Vagina (tissue), 2 donors: ENCODE data around the gene SLC25A10. TPM values are rescaled to one million over a fixed set of nuclear protein-coding genes. Genes with fewer than 3 reads are reported as not detected.

ENCODE experiments used
- DNase-seq, 2 donors: peaks; one replicate each; pipeline ENCODE4 v3.0.0-alpha.2; 2017; ENCODE audit errors: extremely low spot score in 2 of 2
- H3K27ac ChIP-seq: fragments of 200-600 bp; sonication (generic); one replicate; pipeline ENCODE4 v1.5.1; 2019
- H3K27me3 ChIP-seq: fragments of 200-600 bp; sonication (generic); one replicate; pipeline ENCODE4 v1.5.1; 2019
- H3K36me3 ChIP-seq, 2 donors: fragments of 200-600 bp; sonication (generic); one replicate each; pipeline ENCODE4 v1.5.1; 2017 to 2019
- H3K4me1 ChIP-seq: fragments of 200-600 bp; sonication (generic); one replicate; pipeline ENCODE4 v1.5.1; 2019
- H3K4me3 ChIP-seq, 2 donors: fragments of 200-600 bp; sonication (generic); 1 replicate in 1 of 2; 2 replicates in 1 of 2; pipeline ENCODE4 v1.5.1; 2016 to 2019
- H3K9me3 ChIP-seq: fragments of 200-600 bp; sonication (generic); one replicate; pipeline ENCODE4 v1.5.1; 2019
- CTCF ChIP-seq, 3 experiments: fragments of 450-650 bp in 2 of 3; fragments of 200-600 bp in 1 of 3; sonication (generic) in 1 of 3; IDR thresholded peaks; one replicate each; pipeline ENCODE4 v1.5.1; 2017 to 2019; ENCODE audit warnings: antibody characterized with exemption in 3 of 3, mild to moderate bottlenecking in 2 of 3, moderate library complexity in 2 of 3
- POLR2A ChIP-seq, 2 donors: fragments of 450-650 bp; IDR thresholded peaks; one replicate each; pipeline ENCODE4 v1.6.1; 2017; ENCODE audit warnings: antibody characterized with exemption in 2 of 2, mild to moderate bottlenecking in 2 of 2, moderate library complexity in 2 of 2
- POLR2AphosphoS5 ChIP-seq, 2 donors: sonication (generic); formaldehyde crosslinking; IDR thresholded peaks; one replicate each; pipeline ENCODE4 v1.9.0; 2017; ENCODE audit warnings: antibody characterized with exemption in 2 of 2, mild to moderate bottlenecking in 2 of 2, low read depth in 1 of 2; ENCODE audit not compliant: insufficient read depth in 1 of 2
- intact Hi-C: fragments of 100-400 bp; cut with DNase I; formaldehyde crosslinking; loops from one replicate; pipeline ENCODE4 v1.15.1; 2023
- total RNA-seq: library from RNA; depleted of rRNA; stranded (reverse); fragments of >200 nt; gene quantifications from one replicate; pipeline ENCODE4 v1.2.3, GENCODE V29; 2016

Gene SLC25A10
- total RNA-seq, 1 donor from 2014 or later, result 2.9 TPM

GRCh38 chr17:81726004-81726403 lies 13.9 kb downstream of the SLC25A10 start:
- Histone ChIP-seq H3K27ac (no peak overlapping the region), H3K36me3 (no peaks in the 10 kb centered on the region), H3K9me3 (no peaks in the 10 kb centered on the region), H3K4me1 (peaks cover 12% of the 10 kb centered on the region), H3K27me3 (no peaks in the 10 kb centered on the region), H3K4me3 (no peak overlapping the region)
- DNase-seq, result no peak
- TF ChIP-seq CTCF (IDR thresholded peaks at IDR 0.05) (no peak), POLR2AphosphoS5 (IDR thresholded peaks at IDR 0.05; ENCODE audit: insufficient read depth in 1 of 2, low read depth in 1 of 2) (peak in 1 of 2 donors; percentile 38)
- intact Hi-C loops, result no loop called here

- Histone ChIP-seq H3K27me3 (no peaks in the 10 kb centered on the region), H3K27ac (no peak overlapping the region), H3K36me3 (no peaks in the 10 kb centered on the region), H3K4me1 (peaks cover 10% of the 10 kb centered on the region), H3K4me3 (no peak overlapping the region), H3K9me3 (no peaks in the 10 kb centered on the region)
- DNase-seq, result no peak
- no peak for TF ChIP-seq POLR2A (IDR thresholded peaks at IDR 0.05)
- no peak for TF ChIP-seq CTCF (IDR thresholded peaks at IDR 0.05)
- TF ChIP-seq POLR2AphosphoS5 (IDR thresholded peaks at IDR 0.05; ENCODE audit: insufficient read depth in 1 of 2, low read depth in 1 of 2), result no peak
- intact Hi-C loops, result no loop called here
Observed at GRCh38 chr17:81727324-81728031, 15.4 kb downstream of the SLC25A10 start.

GRCh38 chr17:81733507-81734404 lies 21.7 kb downstream of the SLC25A10 start:
- DNase-seq, result no peak
- H3K9me3 ChIP-seq, result no peaks in the 10 kb centered on the region
- H3K36me3 ChIP-seq, result no peaks in the 10 kb centered on the region
- no peak overlapping the region for H3K27ac ChIP-seq
- TF ChIP-seq CTCF (IDR thresholded peaks at IDR 0.05), result peak; percentile 79 to 84 (median 82)
- no peak for TF ChIP-seq POLR2A (IDR thresholded peaks at IDR 0.05)
- TF ChIP-seq POLR2AphosphoS5 (IDR thresholded peaks at IDR 0.05; ENCODE audit: insufficient read depth in 1 of 2, low read depth in 1 of 2), result no peak
- intact Hi-C loops, result no loop called here
- no peaks in the 10 kb centered on the region for H3K27me3 ChIP-seq
- no peak overlapping the region for H3K4me3 ChIP-seq
- peaks cover 18% of the 10 kb centered on the region for H3K4me1 ChIP-seq

GRCh38 chr17:81734405-81735263 lies 22.6 kb downstream of the SLC25A10 start:
- H3K36me3 ChIP-seq, result no peaks in the 10 kb centered on the region
- H3K4me1 ChIP-seq, result peaks cover 18% of the 10 kb centered on the region
- no peaks in the 10 kb centered on the region for H3K27me3 ChIP-seq
- no peaks in the 10 kb centered on the region for H3K9me3 ChIP-seq
- intact Hi-C loops, result no loop called here
- no peak overlapping the region for H3K27ac ChIP-seq
- no peak overlapping the region for H3K4me3 ChIP-seq
- TF ChIP-seq POLR2AphosphoS5 (IDR thresholded peaks at IDR 0.05; ENCODE audit: insufficient read depth in 1 of 2, low read depth in 1 of 2), result no peak
- TF ChIP-seq CTCF (IDR thresholded peaks at IDR 0.05), result no peak
- no peak for TF ChIP-seq POLR2A (IDR thresholded peaks at IDR 0.05)
- DNase-seq, result no peak
